Neural cell (in vitro differentiated cells): Measurements from ENCODE around the gene CDR2. TPM values are rescaled to one million over a fixed set of nuclear protein-coding genes. Genes with fewer than 3 reads are reported as not detected.

ENCODE experiments used
- H2AFZ ChIP-seq: fragments of 200-600, 300-800 bp; sonication (generic), shearing (Covaris generic); 2 replicates; pipeline ENCODE4 v1.6.0; 2014; ENCODE audit warnings: low read depth, mild to moderate bottlenecking, antibody characterized with exemption, low read length, moderate library complexity
- H3F3A ChIP-seq: fragments of 200-600 bp; shearing (Covaris generic); 2 replicates; pipeline ENCODE4 v1.6.1; 2016; ENCODE audit warnings: mild to moderate bottlenecking, moderate library complexity, mixed read lengths, antibody characterized with exemption, low read length; ENCODE audit not compliant: insufficient read depth, poor library complexity, severe bottlenecking
- H3K27ac ChIP-seq: fragments of 200-600, 300-800 bp; sonication (generic), shearing (Covaris generic); 2 replicates; pipeline ENCODE4 v1.5.1; 2014; ENCODE audit warnings: mild to moderate bottlenecking, low read length, moderate library complexity
- H3K27me3 ChIP-seq: fragments of 300-800, 200-600 bp; sonication (generic), shearing (Covaris generic); 2 replicates; pipeline ENCODE4 v1.6.0; 2014; ENCODE audit warnings: mild to moderate bottlenecking, low read depth, low read length, moderate library complexity; ENCODE audit not compliant: insufficient read depth
- H3K36me3 ChIP-seq: fragments of 300-800, 200-600 bp; sonication (generic), shearing (Covaris generic); 2 replicates; pipeline ENCODE4 v1.5.1; 2014; ENCODE audit warnings: mild to moderate bottlenecking, antibody characterized with exemption, low read length, moderate library complexity; ENCODE audit not compliant: insufficient read depth
- H3K4me2 ChIP-seq: fragments of 300-800, 200-600 bp; sonication (generic), shearing (Covaris generic); 2 replicates; pipeline ENCODE4 v1.6.0; 2014; ENCODE audit warnings: mild to moderate bottlenecking, low read length
- H3K4me3 ChIP-seq: fragments of 300-800, 200-600 bp; sonication (generic), shearing (Covaris generic); 2 replicates; pipeline ENCODE4 v1.5.1; 2014; ENCODE audit warnings: mild to moderate bottlenecking, low read length, moderate library complexity
- H3K79me2 ChIP-seq: fragments of 200-600 bp; shearing (Covaris generic); replicated peaks from 2 replicates; pipeline ENCODE4 v1.6.0; 2014; ENCODE audit warnings: mild to moderate bottlenecking, low read length, moderate library complexity; ENCODE audit not compliant: insufficient read depth
- H3K9ac ChIP-seq: fragments of 300-800, 200-600 bp; sonication (generic), shearing (Covaris generic); 2 replicates; pipeline ENCODE4 v1.6.1; 2016; ENCODE audit warnings: mild to moderate bottlenecking, low read length, mixed read lengths
- H3K9me2 ChIP-seq: fragments of 200-600 bp; shearing (Covaris generic); 2 replicates; pipeline ENCODE4 v1.6.1; 2016; ENCODE audit warnings: mild to moderate bottlenecking, low read length, mixed read lengths; ENCODE audit not compliant: insufficient read depth
- H3K9me3 ChIP-seq: fragments of 200-600, 300-800 bp; sonication (generic), shearing (Covaris generic); 2 replicates; pipeline ENCODE4 v1.6.1; 2016; ENCODE audit warnings: mild to moderate bottlenecking, mixed run types, low read length, moderate library complexity, mixed read lengths
- H4K20me1 ChIP-seq: fragments of 200-600 bp; shearing (Covaris generic); 2 replicates; pipeline ENCODE4 v1.6.1; 2016; ENCODE audit warnings: mild to moderate bottlenecking, mixed run types; ENCODE audit not compliant: insufficient read depth
- EP300 ChIP-seq: fragments of 450-650 bp; conservative IDR thresholded peaks from 2 replicates; pipeline ENCODE4 v1.6.1; 2014; ENCODE audit warnings: antibody characterized with exemption, mild to moderate bottlenecking, moderate library complexity; ENCODE audit not compliant: poor library complexity, severe bottlenecking
- EZH2 ChIP-seq: fragments of 200-600, 300-800 bp; shearing (Covaris generic), sonication (generic); IDR thresholded peaks from 2 replicates; pipeline ENCODE4 v1.6.1; 2014; ENCODE audit warnings: antibody characterized with exemption, low read length, borderline replicate concordance, mild to moderate bottlenecking; ENCODE audit not compliant: insufficient read depth, poor library complexity, severe bottlenecking
- MXI1 ChIP-seq: fragments of 450-650 bp; conservative IDR thresholded peaks from 2 replicates; pipeline ENCODE4 v1.6.1; 2014; ENCODE audit warnings: antibody characterized with exemption, mild to moderate bottlenecking; ENCODE audit not compliant: poor library complexity, severe bottlenecking
- POLR2AphosphoS5 ChIP-seq: IDR thresholded peaks from 2 replicates; pipeline ENCODE4 v1.6.1; 2012
- RAD21 ChIP-seq: fragments of 450-650 bp; conservative IDR thresholded peaks from 2 replicates; pipeline ENCODE4 v1.6.1; 2014; ENCODE audit warnings: antibody characterized with exemption, mild to moderate bottlenecking, moderate library complexity
- SMC3 ChIP-seq: fragments of 450-650 bp; conservative IDR thresholded peaks from 2 replicates; pipeline ENCODE4 v1.6.1; 2014; ENCODE audit warnings: antibody characterized with exemption, mild to moderate bottlenecking, moderate library complexity; ENCODE audit not compliant: poor library complexity
- TAF1 ChIP-seq: IDR thresholded peaks from 2 replicates; pipeline ENCODE4 v1.6.1; 2012; ENCODE audit warnings: low read depth
- polyA plus RNA-seq: library from polyadenylated mRNA; depleted of rRNA; stranded (reverse); fragments of >200 nt; gene quantifications from 2 replicates; pipeline ENCODE4 v1.2.3, GENCODE V29; 2014
- TF ChIP-seq, protein P1 (sequence below): fragments of 450-650 bp; IDR thresholded peaks from 2 replicates; pipeline ENCODE4 v1.5.1; 2014; ENCODE audit warnings: antibody characterized with exemption, mild to moderate bottlenecking, moderate library complexity; ENCODE audit not compliant: poor library complexity, severe bottlenecking
- TF ChIP-seq, protein P2 (sequence below): IDR thresholded peaks from 2 replicates; pipeline ENCODE4 v1.6.1; 2012; ENCODE audit warnings: borderline replicate concordance

The CDR2 gene
- polyA plus RNA-seq, 1 donor from 2014 or later: 17.8 TPM

DNA sequence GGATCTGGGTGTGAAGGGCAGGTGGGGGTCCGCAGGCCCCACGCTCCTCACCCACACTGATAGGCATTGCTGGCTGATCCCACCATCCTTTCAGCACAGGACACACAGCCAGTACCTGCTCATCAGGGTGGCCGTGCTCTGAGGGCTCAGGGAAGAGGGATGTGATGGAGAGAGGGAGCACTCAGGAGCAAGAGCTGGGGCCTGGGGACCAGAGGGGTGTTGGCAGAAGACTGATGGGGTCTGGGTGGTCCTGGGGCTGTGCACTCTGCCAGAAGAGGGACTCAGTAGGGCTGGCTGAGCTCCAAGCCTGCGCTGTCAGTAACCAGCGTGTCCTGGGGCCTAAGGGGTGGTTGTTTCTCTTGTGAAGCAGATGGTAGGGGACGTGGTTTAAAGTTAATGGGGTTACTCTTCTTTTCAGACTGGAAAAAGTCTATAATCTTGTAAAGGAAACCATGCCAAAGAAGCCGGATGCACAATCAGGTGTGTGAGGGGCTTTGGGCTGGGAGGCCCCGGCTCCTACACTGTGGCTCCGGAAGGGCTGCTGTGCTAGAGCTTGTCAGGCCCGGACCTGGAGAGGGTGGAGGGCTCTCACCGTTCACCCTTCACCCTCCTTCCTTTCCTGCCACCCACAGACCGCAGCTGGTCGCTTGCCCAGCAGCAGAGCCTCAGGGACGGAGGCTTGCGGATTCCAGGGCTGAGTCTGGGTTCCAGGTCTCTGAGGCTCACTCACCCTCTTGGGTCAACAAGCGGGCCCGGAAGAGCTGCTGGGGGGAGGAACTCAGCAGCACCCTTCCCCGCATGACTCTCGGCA is 49.4 kb downstream of the CDR2 start:
- no peaks in the 10 kb centered on the region for H3K36me3 ChIP-seq
- no peak overlapping the region for H3K27ac ChIP-seq
- H3K79me2 ChIP-seq: no peaks in the 10 kb centered on the region
- no peaks in the 10 kb centered on the region for H3F3A ChIP-seq
- no peaks in the 10 kb centered on the region for H4K20me1 ChIP-seq
- H3K9me2 ChIP-seq: no peaks in the 10 kb centered on the region
- no peak overlapping the region for H3K4me2 ChIP-seq
- H3K9me3 ChIP-seq: no peaks in the 10 kb centered on the region
- no peaks in the 10 kb centered on the region for H3K27me3 ChIP-seq
- H3K4me3 ChIP-seq: no peak overlapping the region
- no peak overlapping the region for H3K9ac ChIP-seq
- no peak overlapping the region for H2AFZ ChIP-seq
- TF ChIP-seq SMC3 (no peak), RAD21 (no peak), MXI1 (no peak), EP300 (no peak), POLR2AphosphoS5 (no peak), TAF1 (no peak), EZH2 (no peak)
- TF ChIP-seq, protein P1, sequence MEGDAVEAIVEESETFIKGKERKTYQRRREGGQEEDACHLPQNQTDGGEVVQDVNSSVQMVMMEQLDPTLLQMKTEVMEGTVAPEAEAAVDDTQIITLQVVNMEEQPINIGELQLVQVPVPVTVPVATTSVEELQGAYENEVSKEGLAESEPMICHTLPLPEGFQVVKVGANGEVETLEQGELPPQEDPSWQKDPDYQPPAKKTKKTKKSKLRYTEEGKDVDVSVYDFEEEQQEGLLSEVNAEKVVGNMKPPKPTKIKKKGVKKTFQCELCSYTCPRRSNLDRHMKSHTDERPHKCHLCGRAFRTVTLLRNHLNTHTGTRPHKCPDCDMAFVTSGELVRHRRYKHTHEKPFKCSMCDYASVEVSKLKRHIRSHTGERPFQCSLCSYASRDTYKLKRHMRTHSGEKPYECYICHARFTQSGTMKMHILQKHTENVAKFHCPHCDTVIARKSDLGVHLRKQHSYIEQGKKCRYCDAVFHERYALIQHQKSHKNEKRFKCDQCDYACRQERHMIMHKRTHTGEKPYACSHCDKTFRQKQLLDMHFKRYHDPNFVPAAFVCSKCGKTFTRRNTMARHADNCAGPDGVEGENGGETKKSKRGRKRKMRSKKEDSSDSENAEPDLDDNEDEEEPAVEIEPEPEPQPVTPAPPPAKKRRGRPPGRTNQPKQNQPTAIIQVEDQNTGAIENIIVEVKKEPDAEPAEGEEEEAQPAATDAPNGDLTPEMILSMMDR: no peak
- TF ChIP-seq, protein P2, sequence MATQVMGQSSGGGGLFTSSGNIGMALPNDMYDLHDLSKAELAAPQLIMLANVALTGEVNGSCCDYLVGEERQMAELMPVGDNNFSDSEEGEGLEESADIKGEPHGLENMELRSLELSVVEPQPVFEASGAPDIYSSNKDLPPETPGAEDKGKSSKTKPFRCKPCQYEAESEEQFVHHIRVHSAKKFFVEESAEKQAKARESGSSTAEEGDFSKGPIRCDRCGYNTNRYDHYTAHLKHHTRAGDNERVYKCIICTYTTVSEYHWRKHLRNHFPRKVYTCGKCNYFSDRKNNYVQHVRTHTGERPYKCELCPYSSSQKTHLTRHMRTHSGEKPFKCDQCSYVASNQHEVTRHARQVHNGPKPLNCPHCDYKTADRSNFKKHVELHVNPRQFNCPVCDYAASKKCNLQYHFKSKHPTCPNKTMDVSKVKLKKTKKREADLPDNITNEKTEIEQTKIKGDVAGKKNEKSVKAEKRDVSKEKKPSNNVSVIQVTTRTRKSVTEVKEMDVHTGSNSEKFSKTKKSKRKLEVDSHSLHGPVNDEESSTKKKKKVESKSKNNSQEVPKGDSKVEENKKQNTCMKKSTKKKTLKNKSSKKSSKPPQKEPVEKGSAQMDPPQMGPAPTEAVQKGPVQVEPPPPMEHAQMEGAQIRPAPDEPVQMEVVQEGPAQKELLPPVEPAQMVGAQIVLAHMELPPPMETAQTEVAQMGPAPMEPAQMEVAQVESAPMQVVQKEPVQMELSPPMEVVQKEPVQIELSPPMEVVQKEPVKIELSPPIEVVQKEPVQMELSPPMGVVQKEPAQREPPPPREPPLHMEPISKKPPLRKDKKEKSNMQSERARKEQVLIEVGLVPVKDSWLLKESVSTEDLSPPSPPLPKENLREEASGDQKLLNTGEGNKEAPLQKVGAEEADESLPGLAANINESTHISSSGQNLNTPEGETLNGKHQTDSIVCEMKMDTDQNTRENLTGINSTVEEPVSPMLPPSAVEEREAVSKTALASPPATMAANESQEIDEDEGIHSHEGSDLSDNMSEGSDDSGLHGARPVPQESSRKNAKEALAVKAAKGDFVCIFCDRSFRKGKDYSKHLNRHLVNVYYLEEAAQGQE: no peak

DNA sequence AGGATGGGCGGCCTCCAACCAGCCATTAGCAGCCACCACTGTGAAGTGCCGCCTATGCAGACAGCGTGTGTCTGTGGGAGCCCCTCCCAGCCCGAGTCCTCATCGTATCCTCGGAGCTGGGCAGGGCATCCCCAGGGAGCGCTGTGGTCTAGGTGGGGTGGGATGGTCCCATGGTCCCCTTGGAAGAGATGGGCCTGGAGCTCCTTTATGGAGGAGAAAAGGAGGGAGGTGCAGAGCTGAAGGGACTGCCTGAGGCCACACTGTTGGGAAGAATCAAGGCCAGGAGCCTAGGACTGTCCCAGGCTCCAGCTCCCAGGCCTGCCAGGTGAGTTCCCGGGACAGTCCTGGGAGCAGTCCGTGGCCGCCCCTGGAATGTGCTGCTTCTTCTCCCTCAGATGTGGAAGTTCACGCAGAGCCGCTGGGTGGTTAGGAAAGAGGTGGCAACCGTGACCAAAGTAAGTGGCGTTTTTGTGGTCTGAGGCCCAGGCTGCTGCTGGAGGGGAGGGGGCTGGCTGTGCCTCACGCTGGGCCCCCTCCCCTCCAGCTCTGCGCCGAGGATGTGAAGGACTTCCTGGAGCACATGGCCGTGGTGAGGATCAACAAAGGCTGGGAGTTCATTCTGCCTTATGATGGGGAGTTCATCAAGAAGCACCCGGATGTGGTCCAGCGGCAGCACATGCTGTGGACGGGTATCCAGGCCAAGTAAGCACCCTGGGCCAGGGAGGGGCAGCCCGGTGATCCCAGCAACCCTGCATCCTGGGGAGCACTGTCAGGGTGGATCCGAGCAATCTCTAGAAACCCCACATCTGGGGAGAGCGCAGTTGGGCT is 50.2 kb downstream of the CDR2 start:
- H3K9ac ChIP-seq: no peak overlapping the region
- no peak overlapping the region for H3K4me2 ChIP-seq
- no peaks in the 10 kb centered on the region for H3K9me2 ChIP-seq
- H3K27me3 ChIP-seq: no peaks in the 10 kb centered on the region
- H3K9me3 ChIP-seq: no peaks in the 10 kb centered on the region
- H3K27ac ChIP-seq: no peak overlapping the region
- H3K79me2 ChIP-seq: no peaks in the 10 kb centered on the region
- H3K36me3 ChIP-seq: no peaks in the 10 kb centered on the region
- TF ChIP-seq, protein P2: no peak
- TF ChIP-seq RAD21 (no peak), POLR2AphosphoS5 (no peak), EZH2 (no peak), EP300 (no peak), MXI1 (no peak), TAF1 (no peak), SMC3 (no peak)
- TF ChIP-seq, protein P1: no peak
- no peaks in the 10 kb centered on the region for H3F3A ChIP-seq
- no peaks in the 10 kb centered on the region for H4K20me1 ChIP-seq
- no peak overlapping the region for H3K4me3 ChIP-seq
- H2AFZ ChIP-seq: no peak overlapping the region
